IMR-90 (cell line): ENCODE measurements around the gene PRSS12.

Experiments used
- BHLHE40 ChIP-seq: fragments of 150-350 bp; IDR thresholded peaks from 2 replicates; pipeline ENCODE4 v1.6.1; 2016; ENCODE audit warnings: mild to moderate bottlenecking, low read depth, low read length
- CEBPB ChIP-seq: IDR thresholded peaks from 2 replicates; pipeline ENCODE4 v1.6.1; 2012; ENCODE audit warnings: low read depth, low read length, improper control_type of control experiment
- CHD1 ChIP-seq: IDR thresholded peaks from 2 replicates; pipeline ENCODE4 v1.6.1; 2012; ENCODE audit warnings: low read depth, low read length, improper control_type of control experiment
- CTCF ChIP-seq: conservative IDR thresholded peaks from 2 replicates; pipeline ENCODE4 v1.5.1; 2012; ENCODE audit warnings: mild to moderate bottlenecking, low read depth, low read length, improper control_type of control experiment
- FOS ChIP-seq: fragments of 150-350 bp; IDR thresholded peaks from 2 replicates; pipeline ENCODE4 v1.6.1; 2016; ENCODE audit warnings: low read depth, low read length
- MAFK ChIP-seq: IDR thresholded peaks from 2 replicates; pipeline ENCODE4 v1.6.1; 2012; ENCODE audit warnings: low read depth, low read length, improper control_type of control experiment
- MXI1 ChIP-seq: IDR thresholded peaks from 2 replicates; pipeline ENCODE4 v1.6.1; 2012; ENCODE audit warnings: low read depth, mild to moderate bottlenecking, low read length, moderate library complexity, borderline replicate concordance
- NFE2L2 ChIP-seq: fragments of 150-350 bp; IDR thresholded peaks from 2 replicates; pipeline ENCODE4 v1.6.1; 2016; ENCODE audit warnings: low read depth, mild to moderate bottlenecking, low read length
- POLR2A ChIP-seq: IDR thresholded peaks from 2 replicates; pipeline ENCODE4 v1.6.1; 2012; ENCODE audit warnings: mild to moderate bottlenecking, low read depth, low read length
- RAD21 ChIP-seq: IDR thresholded peaks from 2 replicates; pipeline ENCODE4 v1.6.1; 2012; ENCODE audit warnings: low read length, improper control_type of control experiment
- RCOR1 ChIP-seq: IDR thresholded peaks from 2 replicates; pipeline ENCODE4 v1.6.1; 2012; ENCODE audit warnings: mild to moderate bottlenecking, low read length, improper control_type of control experiment; ENCODE audit not compliant: insufficient replicate concordance
- SMC3 ChIP-seq: fragments of 150-350 bp; IDR thresholded peaks from 2 replicates; pipeline ENCODE4 v1.6.1; 2016; ENCODE audit warnings: low read depth, mild to moderate bottlenecking, antibody characterized with exemption, low read length, moderate library complexity
- TF ChIP-seq, protein P1 (sequence below): fragments of 150-350 bp; IDR thresholded peaks from 2 replicates; pipeline ENCODE4 v1.6.1; 2016; ENCODE audit warnings: low read depth, mild to moderate bottlenecking, low read length, moderate library complexity, borderline replicate concordance
- TF ChIP-seq, protein P2 (sequence below): fragments of 150-350 bp; IDR thresholded peaks from 2 replicates; pipeline ENCODE4 v1.6.1; 2017; ENCODE audit warnings: mild to moderate bottlenecking, antibody characterized with exemption, low read length, low read depth

- TF ChIP-seq RCOR1 (no peak), CTCF (no peak), SMC3 (no peak), RAD21 (no peak), POLR2A (no peak), FOS (no peak), MAFK (no peak), MXI1 (no peak), CHD1 (no peak), BHLHE40 (no peak), CEBPB (no peak), NFE2L2 (no peak)
- TF ChIP-seq, protein P1, sequence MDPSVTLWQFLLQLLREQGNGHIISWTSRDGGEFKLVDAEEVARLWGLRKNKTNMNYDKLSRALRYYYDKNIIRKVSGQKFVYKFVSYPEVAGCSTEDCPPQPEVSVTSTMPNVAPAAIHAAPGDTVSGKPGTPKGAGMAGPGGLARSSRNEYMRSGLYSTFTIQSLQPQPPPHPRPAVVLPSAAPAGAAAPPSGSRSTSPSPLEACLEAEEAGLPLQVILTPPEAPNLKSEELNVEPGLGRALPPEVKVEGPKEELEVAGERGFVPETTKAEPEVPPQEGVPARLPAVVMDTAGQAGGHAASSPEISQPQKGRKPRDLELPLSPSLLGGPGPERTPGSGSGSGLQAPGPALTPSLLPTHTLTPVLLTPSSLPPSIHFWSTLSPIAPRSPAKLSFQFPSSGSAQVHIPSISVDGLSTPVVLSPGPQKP: no peak
- TF ChIP-seq, protein P2, sequence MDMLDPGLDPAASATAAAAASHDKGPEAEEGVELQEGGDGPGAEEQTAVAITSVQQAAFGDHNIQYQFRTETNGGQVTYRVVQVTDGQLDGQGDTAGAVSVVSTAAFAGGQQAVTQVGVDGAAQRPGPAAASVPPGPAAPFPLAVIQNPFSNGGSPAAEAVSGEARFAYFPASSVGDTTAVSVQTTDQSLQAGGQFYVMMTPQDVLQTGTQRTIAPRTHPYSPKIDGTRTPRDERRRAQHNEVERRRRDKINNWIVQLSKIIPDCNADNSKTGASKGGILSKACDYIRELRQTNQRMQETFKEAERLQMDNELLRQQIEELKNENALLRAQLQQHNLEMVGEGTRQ: no peak
Measured at GRCh38 chr4:118367361-118367760, 14.6 kb upstream of the PRSS12 start.
